Raji (cell line): Measurements from ENCODE around the gene DRD2.

Source experiments
- POLR2A ChIP-seq: IDR thresholded peaks from 2 replicates; pipeline ENCODE4 v1.6.1; 2011; ENCODE audit warnings: low read depth, low read length, control low read depth; ENCODE audit not compliant: insufficient read depth

The DRD2 gene

GRCh38 chr11:113465786-113466185 lies 9.4 kb downstream of the DRD2 start:
- TF ChIP-seq POLR2A: no peak

GRCh38 chr11:113464416-113464815 lies 10.8 kb downstream of the DRD2 start:
- TF ChIP-seq POLR2A: no peak

- TF ChIP-seq POLR2A: no peak
These were observed 12.4 kb downstream of the DRD2 start for GRCh38 chr11:113462830-113463229.

GRCh38 chr11:113461639-113462038 lies 13.6 kb downstream of the DRD2 start:
- TF ChIP-seq POLR2A: no peak

- no peak for TF ChIP-seq POLR2A
These were observed 14.7 kb downstream of the DRD2 start for GRCh38 chr11:113460469-113460868.

GRCh38 chr11:113458189-113458588 lies 17.0 kb downstream of the DRD2 start:
- TF ChIP-seq POLR2A: no peak

GRCh38 chr11:113457784-113458183 lies 17.4 kb downstream of the DRD2 start:
- TF ChIP-seq POLR2A: no peak

- TF ChIP-seq POLR2A: no peak
These were observed 20.7 kb downstream of the DRD2 start for GRCh38 chr11:113454455-113454854.

- TF ChIP-seq POLR2A: no peak
These were observed 25.5 kb downstream of the DRD2 start for GRCh38 chr11:113449743-113450142.

GRCh38 chr11:113448316-113448677 lies 26.9 kb downstream of the DRD2 start:
- TF ChIP-seq POLR2A: no peak

GRCh38 chr11:113447621-113448315 lies 27.4 kb downstream of the DRD2 start:
- TF ChIP-seq POLR2A: no peak

GRCh38 chr11:113446938-113447337 lies 28.3 kb downstream of the DRD2 start:
- TF ChIP-seq POLR2A: no peak

- TF ChIP-seq POLR2A: no peak
These were observed 29.1 kb downstream of the DRD2 start for GRCh38 chr11:113446112-113446511.

GRCh38 chr11:113444502-113445123 lies 30.6 kb downstream of the DRD2 start:
- TF ChIP-seq POLR2A: no peak

GRCh38 chr11:113440816-113441215 lies 34.4 kb downstream of the DRD2 start:
- TF ChIP-seq POLR2A: no peak

- TF ChIP-seq POLR2A: no peak
These were observed 38.4 kb downstream of the DRD2 start for GRCh38 chr11:113436672-113437252.
